ENCODE data around the gene MGAM2. TPM values are rescaled to one million over a fixed set of nuclear protein-coding genes. Genes with fewer than 3 reads are reported as not detected.

MGAM2 gene
- total and polyA plus RNA-seq, 4 donors = 0.09 to 0.59 (median 0.11) TPM

DNA sequence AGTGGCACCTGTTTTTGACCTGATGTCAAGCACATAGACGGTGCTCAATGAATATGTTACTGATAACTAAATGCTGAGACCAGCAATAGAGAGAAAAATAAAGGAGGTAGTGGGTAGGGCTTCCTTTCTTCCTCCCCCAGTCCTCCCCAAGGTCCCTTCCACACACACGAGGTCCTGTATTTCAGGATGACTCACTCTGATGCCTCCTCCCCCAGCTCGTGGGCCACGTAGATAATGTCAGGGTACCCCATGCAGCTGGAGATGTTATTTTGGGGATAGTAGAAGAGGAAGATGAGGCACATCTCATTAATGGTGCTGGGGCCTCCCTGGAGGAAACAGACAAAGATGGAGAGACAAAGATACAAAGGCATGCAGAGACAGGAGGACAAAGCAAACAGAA lies 129.0 kb downstream of the MGAM2 start:
- H3K9ac ChIP-seq (ENCODE audit: low read depth in 1 of 2, low read length in 2 of 2) = no peak overlapping the region
- no peaks in the 10 kb centered on the region for H3K4me1 ChIP-seq (ENCODE audit: control insufficient read depth in 4 of 4, insufficient read depth in 4 of 4, low read length in 3 of 4)
- H3K9me3 ChIP-seq (ENCODE audit: control insufficient read depth in 4 of 4, low read length in 3 of 4) = no peaks in the 10 kb centered on the region
- no peaks in the 10 kb centered on the region for H3K36me3 ChIP-seq (ENCODE audit: control insufficient read depth in 4 of 4, insufficient read depth in 3 of 4, low read depth in 1 of 4, low read length in 3 of 4)
- no peak for DNase-seq (ENCODE audit: low spot score)
- H3K4me3 ChIP-seq (ENCODE audit: low read depth in 1 of 3, low read length in 3 of 3) = no peak overlapping the region
- 40% methylated on average over 4 of the region's 4 CpGs for WGBS
- no peak overlapping the region for H3K27ac ChIP-seq (ENCODE audit: low read depth in 1 of 2, low read length in 2 of 2)
- H3K27me3 ChIP-seq (ENCODE audit: control insufficient read depth in 4 of 4, insufficient read depth in 4 of 4, low read length in 3 of 4) = peaks cover 0 to 5% (median 2%) of the 10 kb centered on the region in 4 donors
- no peak for TF ChIP-seq NR2F2 (IDR thresholded peaks at IDR 0.05)

DNA sequence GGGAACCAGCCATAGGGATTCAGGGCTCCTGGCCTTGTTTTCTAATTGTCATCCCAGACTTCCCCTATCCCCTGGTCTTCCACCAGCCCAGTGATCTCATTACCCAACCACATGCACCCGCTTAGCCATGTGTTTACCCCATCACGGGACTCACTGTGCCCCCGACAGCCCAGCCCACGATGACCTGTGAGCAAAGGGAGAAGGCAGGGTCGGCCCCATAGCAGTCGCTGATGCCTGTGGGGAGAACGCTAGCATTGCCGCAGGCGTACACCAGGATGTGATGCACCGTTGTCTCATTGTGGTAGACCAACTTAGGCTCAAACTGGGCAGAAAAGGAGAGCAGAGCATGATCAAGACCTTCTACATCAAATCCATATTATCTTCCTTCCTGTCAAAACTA lies 132.3 kb downstream of the MGAM2 start:
- H3K9me3 ChIP-seq (ENCODE audit: control insufficient read depth in 4 of 4, low read length in 3 of 4) = no peaks in the 10 kb centered on the region
- no peak for TF ChIP-seq EGR1 (IDR thresholded peaks at IDR 0.05; ENCODE audit: low read depth in 2 of 2)
- TF ChIP-seq, protein P1, sequence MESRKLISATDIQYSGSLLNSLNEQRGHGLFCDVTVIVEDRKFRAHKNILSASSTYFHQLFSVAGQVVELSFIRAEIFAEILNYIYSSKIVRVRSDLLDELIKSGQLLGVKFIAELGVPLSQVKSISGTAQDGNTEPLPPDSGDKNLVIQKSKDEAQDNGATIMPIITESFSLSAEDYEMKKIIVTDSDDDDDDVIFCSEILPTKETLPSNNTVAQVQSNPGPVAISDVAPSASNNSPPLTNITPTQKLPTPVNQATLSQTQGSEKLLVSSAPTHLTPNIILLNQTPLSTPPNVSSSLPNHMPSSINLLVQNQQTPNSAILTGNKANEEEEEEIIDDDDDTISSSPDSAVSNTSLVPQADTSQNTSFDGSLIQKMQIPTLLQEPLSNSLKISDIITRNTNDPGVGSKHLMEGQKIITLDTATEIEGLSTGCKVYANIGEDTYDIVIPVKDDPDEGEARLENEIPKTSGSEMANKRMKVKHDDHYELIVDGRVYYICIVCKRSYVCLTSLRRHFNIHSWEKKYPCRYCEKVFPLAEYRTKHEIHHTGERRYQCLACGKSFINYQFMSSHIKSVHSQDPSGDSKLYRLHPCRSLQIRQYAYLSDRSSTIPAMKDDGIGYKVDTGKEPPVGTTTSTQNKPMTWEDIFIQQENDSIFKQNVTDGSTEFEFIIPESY (IDR thresholded peaks at IDR 0.05) = no peak
- no peak for TF ChIP-seq TAF1 (conservative IDR thresholded peaks at IDR 0.05)
- TF ChIP-seq YY1 (IDR thresholded peaks at IDR 0.05) = no peak
- TF ChIP-seq RXRA (IDR thresholded peaks at IDR 0.05) = no peak
- TF ChIP-seq FOXA1 (IDR thresholded peaks at IDR 0.05) = no peak
- no peak for TF ChIP-seq SP1 (IDR thresholded peaks at IDR 0.05)
- TF ChIP-seq HNF4G (IDR thresholded peaks at IDR 0.05) = no peak
- TF ChIP-seq HNF4A (conservative IDR thresholded peaks at IDR 0.05) = no peak
- TF ChIP-seq, protein P2, sequence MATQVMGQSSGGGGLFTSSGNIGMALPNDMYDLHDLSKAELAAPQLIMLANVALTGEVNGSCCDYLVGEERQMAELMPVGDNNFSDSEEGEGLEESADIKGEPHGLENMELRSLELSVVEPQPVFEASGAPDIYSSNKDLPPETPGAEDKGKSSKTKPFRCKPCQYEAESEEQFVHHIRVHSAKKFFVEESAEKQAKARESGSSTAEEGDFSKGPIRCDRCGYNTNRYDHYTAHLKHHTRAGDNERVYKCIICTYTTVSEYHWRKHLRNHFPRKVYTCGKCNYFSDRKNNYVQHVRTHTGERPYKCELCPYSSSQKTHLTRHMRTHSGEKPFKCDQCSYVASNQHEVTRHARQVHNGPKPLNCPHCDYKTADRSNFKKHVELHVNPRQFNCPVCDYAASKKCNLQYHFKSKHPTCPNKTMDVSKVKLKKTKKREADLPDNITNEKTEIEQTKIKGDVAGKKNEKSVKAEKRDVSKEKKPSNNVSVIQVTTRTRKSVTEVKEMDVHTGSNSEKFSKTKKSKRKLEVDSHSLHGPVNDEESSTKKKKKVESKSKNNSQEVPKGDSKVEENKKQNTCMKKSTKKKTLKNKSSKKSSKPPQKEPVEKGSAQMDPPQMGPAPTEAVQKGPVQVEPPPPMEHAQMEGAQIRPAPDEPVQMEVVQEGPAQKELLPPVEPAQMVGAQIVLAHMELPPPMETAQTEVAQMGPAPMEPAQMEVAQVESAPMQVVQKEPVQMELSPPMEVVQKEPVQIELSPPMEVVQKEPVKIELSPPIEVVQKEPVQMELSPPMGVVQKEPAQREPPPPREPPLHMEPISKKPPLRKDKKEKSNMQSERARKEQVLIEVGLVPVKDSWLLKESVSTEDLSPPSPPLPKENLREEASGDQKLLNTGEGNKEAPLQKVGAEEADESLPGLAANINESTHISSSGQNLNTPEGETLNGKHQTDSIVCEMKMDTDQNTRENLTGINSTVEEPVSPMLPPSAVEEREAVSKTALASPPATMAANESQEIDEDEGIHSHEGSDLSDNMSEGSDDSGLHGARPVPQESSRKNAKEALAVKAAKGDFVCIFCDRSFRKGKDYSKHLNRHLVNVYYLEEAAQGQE (IDR thresholded peaks at IDR 0.05) = no peak
- no peaks in the 10 kb centered on the region for H3K36me3 ChIP-seq (ENCODE audit: control insufficient read depth in 4 of 4, insufficient read depth in 3 of 4, low read depth in 1 of 4, low read length in 3 of 4)
- WGBS = 77% methylated on average over 10 of the region's 10 CpGs
- H3K4me3 ChIP-seq (ENCODE audit: low read depth in 1 of 3, low read length in 3 of 3) = no peak overlapping the region
- H3K4me1 ChIP-seq (ENCODE audit: control insufficient read depth in 4 of 4, insufficient read depth in 4 of 4, low read length in 3 of 4) = no peaks in the 10 kb centered on the region
- DNase-seq (ENCODE audit: low spot score) = no peak
- H3K27ac ChIP-seq (ENCODE audit: low read depth in 1 of 2, low read length in 2 of 2) = no peak overlapping the region
- peaks cover 0 to 5% (median 2%) of the 10 kb centered on the region in 4 donors for H3K27me3 ChIP-seq (ENCODE audit: control insufficient read depth in 4 of 4, insufficient read depth in 4 of 4, low read length in 3 of 4)
- H3K9ac ChIP-seq (ENCODE audit: low read depth in 1 of 2, low read length in 2 of 2) = no peak overlapping the region

DNA sequence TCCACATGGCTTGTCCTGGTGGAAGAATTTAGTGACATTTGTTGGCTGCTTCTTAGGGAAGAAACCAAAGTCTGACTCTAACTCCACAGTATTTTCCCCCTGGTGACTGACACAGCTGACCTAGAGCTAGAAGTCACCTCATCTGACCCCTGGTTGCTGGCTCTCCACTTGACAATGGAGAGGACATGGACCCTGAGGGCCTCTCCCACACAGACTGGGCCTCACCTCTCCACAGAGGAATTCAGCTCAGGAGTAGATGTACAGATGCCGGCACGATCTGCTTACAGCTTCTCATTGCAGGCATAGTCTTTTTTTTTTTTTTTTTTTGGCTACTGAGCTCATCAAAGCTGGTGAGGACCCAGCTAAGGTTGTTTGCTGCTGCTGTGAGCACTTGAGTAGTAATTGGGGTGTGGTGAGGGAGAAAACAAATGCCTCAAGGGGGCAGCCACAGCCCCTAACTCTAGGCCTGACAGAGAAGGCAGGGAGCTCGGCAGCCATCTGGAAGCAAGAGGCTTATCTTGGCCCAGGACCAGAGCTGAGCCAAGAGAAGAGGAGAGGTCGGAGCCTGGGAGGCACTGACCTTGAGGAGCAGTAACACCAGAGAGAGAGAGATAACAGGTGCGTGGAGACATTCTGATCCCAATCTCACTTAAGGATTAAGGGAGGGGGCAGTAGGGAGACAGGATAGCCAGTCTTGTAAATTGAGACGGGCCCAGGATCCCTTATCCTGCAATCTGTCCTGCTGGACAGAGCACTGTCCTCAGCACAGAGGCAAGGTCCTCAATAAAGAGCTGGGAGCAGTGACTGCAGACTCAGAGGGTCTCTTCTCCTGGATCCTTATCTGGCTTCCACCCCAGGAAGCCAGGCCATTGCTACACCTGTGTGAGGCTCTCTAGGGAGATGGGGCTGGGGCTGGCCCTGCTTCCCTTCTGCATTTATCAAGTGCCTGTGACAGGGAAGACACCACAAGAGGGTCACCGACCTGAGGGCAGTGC lies 136.9 kb downstream of the MGAM2 start:
- no peak for DNase-seq (ENCODE audit: low spot score)
- Histone ChIP-seq H3K27ac (ENCODE audit: low read depth in 1 of 2, low read length in 2 of 2) (no peak overlapping the region), H3K27me3 (ENCODE audit: control insufficient read depth in 4 of 4, insufficient read depth in 4 of 4, low read length in 3 of 4) (no peaks in the 10 kb centered on the region), H3K9me3 (ENCODE audit: control insufficient read depth in 4 of 4, low read length in 3 of 4) (no peaks in the 10 kb centered on the region), H3K9ac (ENCODE audit: low read depth in 1 of 2, low read length in 2 of 2) (no peak overlapping the region), H3K4me1 (ENCODE audit: control insufficient read depth in 4 of 4, insufficient read depth in 4 of 4, low read length in 3 of 4) (no peaks in the 10 kb centered on the region), H3K36me3 (ENCODE audit: control insufficient read depth in 4 of 4, insufficient read depth in 3 of 4, low read depth in 1 of 4, low read length in 3 of 4) (no peaks in the 10 kb centered on the region), H3K4me3 (ENCODE audit: low read depth in 1 of 3, low read length in 3 of 3) (no peak overlapping the region)
- 50% methylated on average over 7 of the region's 7 CpGs for WGBS
- TF ChIP-seq SP1 (IDR thresholded peaks at IDR 0.05) = no peak
- TF ChIP-seq, protein P3, sequence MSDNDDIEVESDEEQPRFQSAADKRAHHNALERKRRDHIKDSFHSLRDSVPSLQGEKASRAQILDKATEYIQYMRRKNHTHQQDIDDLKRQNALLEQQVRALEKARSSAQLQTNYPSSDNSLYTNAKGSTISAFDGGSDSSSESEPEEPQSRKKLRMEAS (IDR thresholded peaks at IDR 0.05) = no peak
- TF ChIP-seq HNF4G (IDR thresholded peaks at IDR 0.05) = no peak
- no peak for TF ChIP-seq FOXA2 (IDR thresholded peaks at IDR 0.05)

Measured in liver (tissue), 9 donors.